ENCODE data around the gene BANF1.

GRCh38 chr11:66052664-66052982 is 50.3 kb downstream of the BANF1 start:
- TF ChIP-seq EZH2 (IDR thresholded peaks at IDR 0.05; ENCODE audit: borderline replicate concordance, low read length) (no peak), CTCF (IDR thresholded peaks at IDR 0.05; ENCODE audit: low read length) (no peak)

All from OCI-LY1 (cell line).